H9 (cell line): ENCODE measurements around the gene C16orf74. TPM values are rescaled to one million over a fixed set of nuclear protein-coding genes. Genes with fewer than 3 reads are reported as not detected.

Source experiments
- DNase-seq: peaks from one replicate; pipeline ENCODE4 v3.0.0-alpha.2; 2017
- H2AFZ ChIP-seq: one replicate; pipeline ENCODE4 v1.6.1; 2013; ENCODE audit warnings: mild to moderate bottlenecking, low read length, control low read depth, moderate library complexity
- H2AK5ac ChIP-seq: 2 replicates; pipeline ENCODE4 v1.6.1; 2013; ENCODE audit warnings: low read length, control low read depth, mixed read lengths; ENCODE audit not compliant: insufficient read length
- H2BK120ac ChIP-seq: one replicate; pipeline ENCODE4 v1.6.1; 2013; ENCODE audit warnings: low read depth, mild to moderate bottlenecking, low read length, control low read depth, inconsistent platforms; ENCODE audit not compliant: poor library complexity, severe bottlenecking
- H2BK12ac ChIP-seq: 2 replicates; pipeline ENCODE4 v1.6.1; 2013; ENCODE audit warnings: low read length, control low read depth, mixed read lengths, low read depth; ENCODE audit not compliant: insufficient read length
- H2BK15ac ChIP-seq: 2 replicates; pipeline ENCODE4 v1.6.1; 2013; ENCODE audit warnings: low read depth, low read length, control low read depth
- H2BK20ac ChIP-seq: one replicate; pipeline ENCODE4 v1.6.1; 2013; ENCODE audit warnings: low read depth, mild to moderate bottlenecking, low read length, control low read depth, inconsistent platforms; ENCODE audit not compliant: poor library complexity, severe bottlenecking
- H2BK5ac ChIP-seq: 2 replicates; pipeline ENCODE4 v1.6.1; 2013; ENCODE audit warnings: low read length, control low read depth, mixed read lengths; ENCODE audit not compliant: insufficient read length
- H3K14ac ChIP-seq: 2 replicates; pipeline ENCODE4 v1.6.1; 2013; ENCODE audit warnings: low read length, control low read depth; ENCODE audit not compliant: insufficient read depth
- H3K18ac ChIP-seq: 2 replicates; pipeline ENCODE4 v1.6.1; 2013; ENCODE audit warnings: low read depth, mild to moderate bottlenecking, mixed read lengths, low read length, control low read depth; ENCODE audit not compliant: insufficient read length
- H3K23ac ChIP-seq: 2 replicates; pipeline ENCODE4 v1.6.1; 2013; ENCODE audit warnings: low read length, control low read depth, mixed read lengths, low read depth; ENCODE audit not compliant: insufficient read length
- H3K23me2 ChIP-seq: 2 replicates; pipeline ENCODE4 v1.6.1; 2013; ENCODE audit warnings: low read depth, mild to moderate bottlenecking, mixed read lengths, low read length, control low read depth; ENCODE audit not compliant: insufficient read length, poor library complexity, severe bottlenecking
- H3K27ac ChIP-seq: 2 replicates; pipeline ENCODE4 v1.5.1; 2013; ENCODE audit warnings: low read length, control low read depth, mixed read lengths, low read depth; ENCODE audit not compliant: insufficient read length
- H3K27me3 ChIP-seq: 2 replicates; pipeline ENCODE4 v1.6.1; 2013; ENCODE audit warnings: low read length, control low read depth, inconsistent platforms; ENCODE audit not compliant: insufficient read depth
- H3K4ac ChIP-seq: 2 replicates; pipeline ENCODE4 v1.6.1; 2013; ENCODE audit warnings: low read depth, mild to moderate bottlenecking, control low read depth, inconsistent platforms, low read length, moderate library complexity
- H3K4me1 ChIP-seq: 2 replicates; pipeline ENCODE4 v1.6.1; 2013; ENCODE audit warnings: low read length, control low read depth, inconsistent platforms; ENCODE audit not compliant: insufficient read depth
- H3K4me2 ChIP-seq: 2 replicates; pipeline ENCODE4 v1.6.1; 2013; ENCODE audit warnings: low read length, control low read depth, mixed read lengths; ENCODE audit not compliant: insufficient read length, insufficient read depth
- H3K56ac ChIP-seq: 2 replicates; pipeline ENCODE4 v1.6.1; 2013; ENCODE audit warnings: low read depth, mild to moderate bottlenecking, mixed read lengths, low read length, control low read depth; ENCODE audit not compliant: insufficient read length
- H3K79me1 ChIP-seq: 2 replicates; pipeline ENCODE4 v1.6.1; 2013; ENCODE audit warnings: low read depth, mild to moderate bottlenecking, moderate library complexity, low read length, control low read depth, inconsistent platforms; ENCODE audit not compliant: insufficient read depth, poor library complexity, severe bottlenecking
- H3K79me2 ChIP-seq: 2 replicates; pipeline ENCODE4 v1.6.1; 2013; ENCODE audit warnings: low read length, control low read depth, inconsistent platforms; ENCODE audit not compliant: insufficient read depth
- H3K9ac ChIP-seq: 2 replicates; pipeline ENCODE4 v1.6.1; 2013; ENCODE audit warnings: low read length, control low read depth, mixed read lengths; ENCODE audit not compliant: insufficient read length; ENCODE audit errors: extremely low read depth
- H3K9me3 ChIP-seq: one replicate; pipeline ENCODE4 v1.6.1; 2013; ENCODE audit warnings: low read depth, low read length, inconsistent platforms; ENCODE audit not compliant: control insufficient read depth
- H3T11ph ChIP-seq: one replicate; pipeline ENCODE4 v1.6.1; 2013; ENCODE audit warnings: mild to moderate bottlenecking, low read length, control low read depth, inconsistent platforms
- H4K20me1 ChIP-seq: one replicate; pipeline ENCODE4 v1.6.1; 2013; ENCODE audit not compliant: control insufficient read depth, insufficient read length, insufficient read depth
- H4K5ac ChIP-seq: 2 replicates; pipeline ENCODE4 v1.6.1; 2013; ENCODE audit warnings: low read depth, mild to moderate bottlenecking, mixed read lengths, low read length, control low read depth; ENCODE audit not compliant: insufficient read length
- H4K8ac ChIP-seq: replicated peaks from 2 replicates; pipeline ENCODE4 v1.6.1; 2013; ENCODE audit warnings: low read length, control low read depth, mixed read lengths, low read depth; ENCODE audit not compliant: insufficient read length
- H4K91ac ChIP-seq: 2 replicates; pipeline ENCODE4 v1.6.1; 2013; ENCODE audit warnings: low read depth, mild to moderate bottlenecking, moderate library complexity, mixed read lengths, low read length, control low read depth; ENCODE audit not compliant: insufficient read length
- H3K27ac Mint-ChIP-seq, 3 experiments: 2 replicates in 2 of 3; 3 replicates in 1 of 3; pipeline ENCODE4 v1.8.0; 2020 to 2021; ENCODE audit warnings: mixed read lengths in 3 of 3, mild to moderate bottlenecking in 1 of 3, moderate library complexity in 1 of 3
- H3K27me3 Mint-ChIP-seq: 2 replicates; pipeline ENCODE4 v1.8.0; 2021; ENCODE audit warnings: low read depth, mild to moderate bottlenecking, moderate library complexity, mixed read lengths
- H3K36me3 Mint-ChIP-seq, 3 experiments: 2 replicates in 2 of 3; 3 replicates in 1 of 3; pipeline ENCODE4 v1.8.0; 2020 to 2021; ENCODE audit warnings: low read depth in 3 of 3, mixed read lengths in 3 of 3; ENCODE audit not compliant: insufficient read depth in 1 of 3
- H3K4me1 Mint-ChIP-seq, 2 experiments: 2 replicates each; pipeline ENCODE4 v1.8.0; 2020; ENCODE audit warnings: mixed read lengths in 2 of 2
- H3K4me3 Mint-ChIP-seq, 2 experiments: 2 replicates in 1 of 2; 3 replicates in 1 of 2; pipeline ENCODE4 v1.8.0; 2020 to 2021; ENCODE audit warnings: mild to moderate bottlenecking in 2 of 2, mixed read lengths in 2 of 2, moderate library complexity in 1 of 2
- H3K9me3 Mint-ChIP-seq, 2 experiments: 2 replicates in 1 of 2; 3 replicates in 1 of 2; pipeline ENCODE4 v1.8.0; 2020; ENCODE audit warnings: mild to moderate bottlenecking in 2 of 2, mixed read lengths in 2 of 2, moderate library complexity in 1 of 2
- WGBS: extraction: QIAGEN DNeasy Blood & Tissue Kit; methylation state at CpG from one replicate; pipeline ENCODE4 v1.1.7; 2013; ENCODE audit warnings: missing lambda C conversion rate, low lambda C conversion rate, mixed read lengths; ENCODE audit not compliant: insufficient read length; ENCODE audit errors: extremely low coverage; 5-methylcytosine and 5-hydroxymethylcytosine counted together
- total RNA-seq: library from RNA; stranded (reverse); gene quantifications from 2 replicates; pipeline ENCODE4 v1.2.1, GENCODE V29; 2021
- TF ChIP-seq, protein P1 (sequence below): fragments of 200-600 bp; sonication (generic); conservative IDR thresholded peaks from 3 replicates; pipeline ENCODE4 v1.8.0; 2021; ENCODE audit warnings: antibody characterized with exemption, mild to moderate bottlenecking

The C16orf74 gene
- total RNA-seq, 1 experiment from 2014 or later = 5.6 TPM

DNA sequence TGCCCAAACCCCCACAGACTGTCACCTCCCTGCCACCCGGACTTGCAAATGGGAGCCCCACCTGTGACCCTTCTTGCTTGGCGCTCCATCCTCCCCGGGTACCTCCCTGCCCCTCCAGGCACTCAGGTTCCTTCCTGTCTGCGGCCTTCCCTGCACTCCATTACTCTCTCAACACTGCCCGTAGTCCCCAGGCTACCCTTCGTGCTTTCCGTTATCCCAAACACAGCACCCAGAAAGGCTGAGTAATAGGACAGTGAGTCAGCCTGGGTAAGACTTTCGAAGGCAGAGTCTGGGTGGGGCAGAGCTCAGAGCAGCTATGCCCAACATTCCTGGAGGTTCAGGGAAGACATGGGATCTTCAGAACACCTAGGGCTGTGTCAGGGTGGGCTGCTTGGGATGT lies 16.6 kb upstream of the C16orf74 start:
- peaks cover 3% of the 10 kb centered on the region; the same call in 1 of the 2 replicates for H3K4me1 ChIP-seq
- no peaks in the 10 kb centered on the region for H3K9me3 Mint-ChIP-seq
- peaks cover 2% of the 10 kb centered on the region; the same call in 1 of the 2 replicates for H3K27me3 Mint-ChIP-seq

More for the DNA sequence above, 16.6 kb upstream of the C16orf74 start:
- no peak overlapping the region for H2AK5ac ChIP-seq
- no peaks in the 10 kb centered on the region for H3K9me3 ChIP-seq
- H3K4me3 Mint-ChIP-seq = no peak overlapping the region
- H3K36me3 Mint-ChIP-seq = peaks cover 0 to 8% (median 0%) of the 10 kb centered on the region in 3 experiments; a peak in 3 of 7 replicates
- no CpG with 5 or more reads among the region's 8 CpGs for WGBS
- H2BK5ac ChIP-seq = no peak overlapping the region
- TF ChIP-seq, protein P1, sequence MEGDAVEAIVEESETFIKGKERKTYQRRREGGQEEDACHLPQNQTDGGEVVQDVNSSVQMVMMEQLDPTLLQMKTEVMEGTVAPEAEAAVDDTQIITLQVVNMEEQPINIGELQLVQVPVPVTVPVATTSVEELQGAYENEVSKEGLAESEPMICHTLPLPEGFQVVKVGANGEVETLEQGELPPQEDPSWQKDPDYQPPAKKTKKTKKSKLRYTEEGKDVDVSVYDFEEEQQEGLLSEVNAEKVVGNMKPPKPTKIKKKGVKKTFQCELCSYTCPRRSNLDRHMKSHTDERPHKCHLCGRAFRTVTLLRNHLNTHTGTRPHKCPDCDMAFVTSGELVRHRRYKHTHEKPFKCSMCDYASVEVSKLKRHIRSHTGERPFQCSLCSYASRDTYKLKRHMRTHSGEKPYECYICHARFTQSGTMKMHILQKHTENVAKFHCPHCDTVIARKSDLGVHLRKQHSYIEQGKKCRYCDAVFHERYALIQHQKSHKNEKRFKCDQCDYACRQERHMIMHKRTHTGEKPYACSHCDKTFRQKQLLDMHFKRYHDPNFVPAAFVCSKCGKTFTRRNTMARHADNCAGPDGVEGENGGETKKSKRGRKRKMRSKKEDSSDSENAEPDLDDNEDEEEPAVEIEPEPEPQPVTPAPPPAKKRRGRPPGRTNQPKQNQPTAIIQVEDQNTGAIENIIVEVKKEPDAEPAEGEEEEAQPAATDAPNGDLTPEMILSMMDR = no peak
- no peak overlapping the region for H3K4ac ChIP-seq
- H3K79me1 ChIP-seq = no peaks in the 10 kb centered on the region
- H2BK12ac ChIP-seq = no peak overlapping the region
- no peaks in the 10 kb centered on the region for H3K27me3 ChIP-seq
- H4K8ac ChIP-seq = no peak overlapping the region
- H4K91ac ChIP-seq = no peak overlapping the region
- H2BK15ac ChIP-seq = no peak overlapping the region
- no peak overlapping the region for H3K23ac ChIP-seq
- H3K27ac ChIP-seq = no peak overlapping the region
- peak overlapping the region in 2 of 3 experiments; percentile 56 to 78; a peak in 3 of 7 replicates for H3K27ac Mint-ChIP-seq
- no peak overlapping the region for H3T11ph ChIP-seq
- no peaks in the 10 kb centered on the region for H3K23me2 ChIP-seq
- H3K14ac ChIP-seq = peak overlapping the region; percentile 24; the same call in 1 of the 2 replicates
- H3K79me2 ChIP-seq = no peaks in the 10 kb centered on the region
- no peak overlapping the region for H3K9ac ChIP-seq
- H3K18ac ChIP-seq = peak overlapping the region; percentile 10
- no peak overlapping the region for H4K5ac ChIP-seq
- H2BK20ac ChIP-seq = no peak overlapping the region
- H4K20me1 ChIP-seq = no peaks in the 10 kb centered on the region
- H3K4me2 ChIP-seq = no peak overlapping the region
- no peak for DNase-seq
- no peak overlapping the region for H3K56ac ChIP-seq
- no peak overlapping the region for H2AFZ ChIP-seq
- H2BK120ac ChIP-seq = no peak overlapping the region
- peaks cover 25 to 41% of the 10 kb centered on the region in 2 experiments for H3K4me1 Mint-ChIP-seq
